GM18907 (cell line): ENCODE results near the gene NPTN.

Experiments used
- ATAC-seq: cut with Tn5 transposase; IDR thresholded peaks from one replicate; pipeline ENCODE4 v1.9.1; 2021; ENCODE audit warnings: mild to moderate bottlenecking, moderate library complexity; ENCODE audit not compliant: unreplicated experiment

NPTN gene

DNA sequence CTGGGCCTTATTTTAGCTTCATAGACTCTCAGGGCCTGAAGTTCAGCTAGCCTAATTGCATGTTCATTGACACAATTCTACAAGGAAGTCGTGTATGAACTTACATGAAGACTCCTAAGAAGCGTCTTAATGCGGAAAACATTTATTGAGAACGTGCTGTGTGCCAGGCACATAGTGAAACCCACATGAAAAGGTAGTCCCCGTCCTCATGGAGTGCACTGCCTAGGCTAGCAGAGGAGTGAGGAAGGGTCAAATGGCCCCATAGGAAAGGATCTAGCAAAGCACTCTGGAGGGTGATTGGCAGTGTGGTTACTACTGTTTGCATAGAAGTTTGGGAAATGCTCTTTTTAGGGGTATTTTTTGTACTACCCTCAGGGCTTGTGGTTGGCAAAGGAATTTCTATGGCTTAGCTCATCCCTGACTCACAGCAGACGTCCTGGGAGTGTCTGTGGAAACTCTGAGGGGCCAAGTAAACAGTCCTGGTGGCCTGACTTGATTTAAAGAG is 854 bp upstream of the NPTN start:
- no peak for ATAC-seq

DNA sequence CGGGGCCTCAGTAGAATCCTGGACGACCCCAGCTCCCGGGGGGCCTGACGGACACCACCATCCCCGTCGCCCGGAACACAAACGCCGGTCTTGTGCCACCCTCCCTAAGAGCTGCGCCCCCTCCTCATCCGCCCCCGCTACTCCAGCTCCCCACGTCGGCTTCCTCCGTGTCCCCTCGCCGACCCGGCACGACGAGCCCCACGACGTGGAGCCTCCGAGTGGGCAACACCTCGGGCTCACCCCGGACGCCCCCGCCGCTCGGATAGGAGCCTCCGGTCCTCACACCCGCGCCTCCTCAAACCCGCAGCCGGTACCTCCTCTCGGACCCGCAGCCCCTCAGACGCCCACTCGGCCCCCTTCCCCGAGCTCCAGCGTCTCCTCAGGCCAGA is 525 bp downstream of the NPTN start:
- ATAC-seq: peak; percentile 15

DNA sequence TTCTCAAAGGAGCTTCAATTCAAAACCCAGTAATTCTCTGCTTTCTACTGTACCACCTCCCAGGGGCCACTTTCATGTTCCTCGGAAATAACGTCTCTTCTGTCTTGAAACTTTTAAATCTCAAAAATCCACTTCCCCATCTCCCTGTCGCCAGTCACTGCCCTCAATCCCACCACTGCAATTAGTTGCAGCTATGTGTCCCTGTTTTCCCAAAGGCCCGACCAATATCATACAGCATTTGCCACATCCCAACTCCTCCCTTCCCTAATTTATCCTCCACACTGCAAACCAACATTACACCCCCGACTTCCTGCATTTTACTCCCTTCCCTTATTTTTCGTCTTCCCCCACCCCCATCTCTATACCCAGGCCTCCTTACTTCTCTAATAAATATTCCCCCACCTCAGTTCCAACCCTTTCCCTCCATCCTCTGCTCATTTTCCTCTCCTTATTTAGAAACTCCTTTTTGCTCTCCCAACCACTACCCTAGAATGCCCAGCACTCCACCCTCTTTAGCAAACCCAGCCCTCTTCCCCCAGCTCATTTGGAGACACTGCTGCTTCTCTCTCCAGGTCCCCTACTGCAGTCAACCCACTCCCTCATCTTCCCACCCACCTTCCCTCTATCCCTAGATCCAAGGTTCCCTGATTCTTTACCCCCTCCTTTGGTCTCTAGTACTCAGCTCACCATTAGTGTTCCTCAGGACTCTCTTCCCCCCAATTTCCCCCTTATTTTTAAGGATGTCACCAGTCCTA is 1.1 kb downstream of the NPTN start:
- ATAC-seq: no peak

DNA sequence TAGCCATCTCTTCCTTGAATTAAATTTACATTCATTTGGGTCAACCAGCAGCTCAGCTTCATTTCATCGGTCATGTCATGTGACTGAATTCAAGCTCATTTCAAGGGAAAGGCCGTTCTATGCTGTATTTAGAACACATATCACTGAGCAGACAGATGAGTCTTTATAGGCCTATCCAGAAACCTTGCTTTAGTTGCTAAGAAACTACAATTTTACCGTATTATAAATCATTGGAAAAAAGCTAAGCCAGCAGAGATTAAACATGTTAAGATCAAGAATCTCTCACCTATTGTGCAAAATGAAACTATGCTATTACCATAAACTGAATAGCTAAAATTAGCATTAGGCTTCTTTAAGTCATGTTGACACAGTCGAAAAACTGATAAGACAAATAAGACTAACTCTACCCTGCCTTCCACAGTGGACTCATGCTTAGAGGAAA is 2.2 kb downstream of the NPTN start:
- no peak for ATAC-seq

DNA sequence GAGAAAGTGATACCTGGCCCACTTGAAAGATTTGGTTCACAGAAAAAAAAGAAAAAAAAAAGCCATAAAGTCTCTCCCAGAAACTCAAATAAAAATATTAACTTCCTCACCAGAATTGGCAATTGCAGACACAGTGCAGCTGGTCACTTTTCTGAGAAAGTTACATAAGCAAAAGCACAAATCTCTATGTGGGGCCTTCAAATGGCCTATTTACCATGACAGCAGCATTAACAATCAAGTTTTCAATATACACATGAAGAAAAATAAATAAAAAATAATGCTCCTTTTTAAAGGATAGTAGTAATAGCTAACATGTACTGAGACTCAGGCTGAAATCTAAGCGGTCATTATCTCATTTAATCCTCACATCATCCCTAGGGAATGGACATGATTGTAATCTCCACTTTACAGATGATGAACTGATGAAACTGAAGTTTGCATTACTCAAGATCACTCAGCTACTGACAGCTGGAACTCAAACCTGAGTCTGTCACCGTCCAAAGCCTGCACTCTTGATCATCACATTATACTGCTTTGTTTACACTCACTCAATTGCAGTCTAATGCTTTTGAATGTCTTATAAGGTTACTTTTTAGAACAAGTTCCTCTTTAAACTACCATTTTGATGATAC is 3.3 kb downstream of the NPTN start:
- ATAC-seq: no peak

DNA sequence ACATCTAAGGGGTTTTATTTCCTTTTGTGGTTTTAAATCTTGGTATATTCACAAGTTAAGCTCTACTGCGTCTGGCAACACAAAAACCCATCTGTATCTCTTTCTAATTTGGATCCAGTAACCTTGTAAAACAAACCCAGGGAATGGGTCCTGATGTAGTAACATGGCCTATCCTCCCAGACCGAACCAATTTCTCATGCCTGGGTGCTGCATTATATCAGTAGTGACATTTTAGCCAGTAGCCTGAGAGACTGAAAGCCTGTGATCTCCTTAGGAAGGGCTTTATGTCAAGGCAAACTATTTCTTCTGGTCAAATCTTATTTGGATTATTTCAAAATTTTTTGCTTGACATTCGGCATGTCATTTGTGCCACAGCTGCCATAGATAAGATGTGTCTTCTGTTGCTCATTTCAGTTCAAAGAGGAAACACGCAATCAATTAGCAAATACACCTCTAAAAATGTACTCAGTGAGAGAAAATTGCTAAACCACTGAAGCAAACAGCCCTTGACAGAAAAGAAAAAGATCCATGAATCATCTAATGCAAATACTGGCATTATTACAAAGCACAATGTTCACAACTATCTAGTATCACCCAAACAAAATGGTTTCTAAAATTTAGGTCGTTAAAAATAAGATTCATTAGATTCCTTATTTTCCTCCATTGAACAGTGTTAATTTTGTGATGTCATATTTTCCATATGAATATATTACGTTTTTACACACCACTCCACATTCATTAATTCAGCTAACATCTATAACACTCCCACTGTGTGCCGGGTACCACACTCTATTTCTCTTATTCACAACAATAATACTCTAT is 4.0 kb downstream of the NPTN start:
- no peak for ATAC-seq

DNA sequence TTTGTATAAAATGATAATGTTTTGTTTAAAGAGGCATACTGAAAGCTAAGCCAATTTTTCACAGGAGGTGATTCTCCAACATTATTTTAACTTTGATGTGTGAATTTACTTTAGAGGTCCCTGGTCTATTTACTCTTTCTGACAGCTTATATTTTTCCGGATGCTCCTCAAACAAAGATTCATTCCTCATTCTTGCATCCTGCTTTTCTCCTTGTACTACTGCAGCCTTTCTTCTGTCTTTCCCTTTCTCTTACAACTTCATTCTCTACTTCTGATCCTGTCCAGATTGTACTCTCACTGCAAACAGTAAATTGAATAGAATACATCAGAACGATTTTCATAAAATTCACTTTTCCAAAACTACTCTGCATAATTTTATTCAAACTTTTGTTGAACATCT is 5.1 kb downstream of the NPTN start:
- ATAC-seq: no peak

DNA sequence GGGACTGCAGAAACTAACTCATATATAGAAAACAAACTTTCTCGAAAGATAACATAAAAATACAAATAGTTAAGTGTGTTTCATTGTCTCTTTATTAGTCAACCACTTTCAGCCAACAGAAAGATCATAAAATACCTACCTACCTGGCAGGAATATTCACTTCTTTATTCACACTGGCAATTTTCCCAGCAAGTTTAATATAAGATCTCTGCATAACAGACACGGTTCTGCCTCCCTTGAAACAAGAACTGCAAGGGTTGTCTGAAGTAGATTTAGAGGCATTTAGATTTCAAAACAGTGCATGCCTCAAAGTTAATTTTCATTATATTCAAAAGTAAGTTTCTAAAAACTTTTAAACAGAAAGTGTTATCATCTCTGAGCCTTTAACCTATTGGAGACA is 7.1 kb downstream of the NPTN start:
- ATAC-seq: no peak

DNA sequence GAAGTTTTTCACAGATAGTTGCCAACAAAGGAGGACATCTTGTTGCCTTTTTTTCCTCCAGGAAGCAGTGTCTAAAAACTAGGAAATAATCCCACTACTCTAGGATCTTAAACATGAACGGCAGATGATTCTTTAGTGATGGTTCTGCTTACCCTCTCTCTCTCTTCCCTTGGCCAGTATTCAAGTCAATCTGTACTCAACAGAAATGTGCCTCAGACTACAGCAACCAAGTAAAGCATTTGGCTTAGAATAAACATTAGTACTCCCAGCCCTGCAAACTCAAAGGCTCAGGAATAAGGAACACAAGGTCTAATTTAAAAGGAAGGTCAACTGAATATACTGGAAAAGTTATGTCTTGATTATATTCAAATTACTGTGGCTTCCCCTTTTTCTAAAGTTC is 8.7 kb downstream of the NPTN start:
- ATAC-seq: no peak

DNA sequence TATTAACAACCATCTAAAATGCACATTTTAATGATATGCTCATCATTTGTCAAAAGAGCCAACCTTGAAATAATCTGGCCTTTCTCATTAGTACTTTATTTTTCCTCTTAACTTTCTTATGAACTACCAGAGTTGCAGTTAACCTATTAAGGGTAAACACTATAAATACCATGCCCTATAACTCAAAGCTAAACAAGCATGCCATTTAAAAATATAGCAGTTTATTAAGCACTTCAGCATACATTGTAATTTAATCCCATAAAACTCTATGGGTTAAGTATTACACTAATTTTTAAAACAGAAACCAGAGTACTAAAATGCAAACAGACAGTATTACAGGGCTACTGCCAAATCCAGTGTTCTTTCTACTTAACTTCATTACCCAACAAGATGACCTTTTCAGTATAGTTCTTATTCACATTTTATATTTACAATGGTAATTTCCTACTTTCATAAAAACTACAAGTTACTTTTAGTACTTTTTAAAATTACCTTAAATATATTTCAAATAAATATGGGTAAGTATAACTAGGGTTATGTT is 11.8 kb downstream of the NPTN start:
- no peak for ATAC-seq

DNA sequence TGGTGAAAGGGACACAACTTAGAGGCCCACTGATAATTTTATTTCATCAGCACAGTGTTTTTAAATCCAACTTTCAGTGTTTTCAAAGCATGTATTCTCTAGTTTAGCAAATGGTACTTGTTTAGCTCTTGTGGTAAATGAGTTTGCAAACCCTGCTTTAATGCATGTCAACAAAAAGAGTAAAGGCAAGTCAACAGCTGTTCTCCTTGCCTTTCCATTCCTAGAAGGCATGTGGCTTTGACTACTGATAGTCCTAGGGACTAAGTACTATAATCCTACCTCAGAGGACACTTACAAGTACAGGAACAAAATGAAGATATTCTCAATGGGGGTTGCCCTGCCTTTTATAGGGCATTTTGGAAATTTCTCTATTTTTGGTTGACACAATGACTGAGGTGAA is 13.1 kb downstream of the NPTN start:
- ATAC-seq: no peak

DNA sequence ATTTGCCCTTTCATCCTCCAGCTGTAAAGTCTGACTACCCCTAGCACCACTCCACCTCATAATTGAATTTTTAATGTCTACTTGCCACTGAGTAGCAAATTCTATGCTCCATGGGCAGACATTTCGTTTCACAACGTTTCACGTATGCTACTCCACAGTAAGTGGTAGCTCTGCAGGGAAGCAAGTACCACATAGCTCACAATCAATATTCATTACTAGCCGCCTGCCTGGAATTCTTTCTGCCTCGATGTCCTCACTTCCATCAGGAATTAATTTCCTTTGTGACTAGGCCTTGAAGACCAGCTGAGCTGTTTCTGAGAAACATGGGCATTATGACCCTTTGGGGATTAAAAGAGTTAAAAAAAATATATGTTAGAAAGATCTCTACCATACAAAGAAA is 15.3 kb downstream of the NPTN start:
- no peak for ATAC-seq

DNA sequence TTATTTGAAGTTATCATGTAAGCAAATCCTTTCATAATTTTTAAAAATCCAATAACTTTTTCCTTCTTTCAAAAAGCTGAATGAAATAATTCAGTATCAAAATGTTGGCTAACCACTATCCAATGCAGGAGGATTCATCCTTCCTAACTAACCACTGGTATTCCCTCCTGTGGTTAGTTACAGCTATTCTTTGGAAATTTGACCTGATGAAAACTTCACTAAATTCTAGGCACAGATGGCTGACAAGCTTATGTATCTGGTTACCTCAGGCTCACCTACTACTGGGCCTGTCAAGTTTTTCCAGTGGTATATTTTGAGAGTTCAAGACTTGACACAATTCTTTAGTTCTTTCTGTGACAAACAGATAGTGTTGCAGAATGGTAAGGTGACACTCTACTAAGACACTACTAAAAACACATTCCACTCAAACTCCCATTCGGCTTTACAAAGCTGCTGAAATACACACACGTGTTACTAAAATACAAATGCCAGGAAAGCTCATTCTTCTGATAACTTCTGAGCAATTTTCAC is 15.8 kb downstream of the NPTN start:
- no peak for ATAC-seq

DNA sequence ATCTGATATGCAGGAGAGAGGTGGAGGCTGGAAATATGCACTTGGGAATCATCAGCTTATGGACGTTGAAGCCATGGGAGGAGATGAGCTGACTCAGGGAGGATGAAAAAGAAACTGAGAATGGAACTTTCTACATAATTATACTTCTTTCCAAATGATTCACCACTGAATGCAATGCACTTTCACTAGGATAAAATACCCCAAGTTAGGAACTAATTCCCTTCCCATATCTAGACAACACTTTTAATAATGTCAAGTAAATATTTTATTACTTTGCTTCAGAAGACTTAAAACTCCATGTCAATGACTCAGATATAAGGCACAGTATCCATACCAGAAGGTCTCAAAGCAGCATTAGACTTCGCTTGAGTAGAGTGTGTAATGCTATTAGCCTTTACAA is 24.2 kb downstream of the NPTN start:
- ATAC-seq: no peak

DNA sequence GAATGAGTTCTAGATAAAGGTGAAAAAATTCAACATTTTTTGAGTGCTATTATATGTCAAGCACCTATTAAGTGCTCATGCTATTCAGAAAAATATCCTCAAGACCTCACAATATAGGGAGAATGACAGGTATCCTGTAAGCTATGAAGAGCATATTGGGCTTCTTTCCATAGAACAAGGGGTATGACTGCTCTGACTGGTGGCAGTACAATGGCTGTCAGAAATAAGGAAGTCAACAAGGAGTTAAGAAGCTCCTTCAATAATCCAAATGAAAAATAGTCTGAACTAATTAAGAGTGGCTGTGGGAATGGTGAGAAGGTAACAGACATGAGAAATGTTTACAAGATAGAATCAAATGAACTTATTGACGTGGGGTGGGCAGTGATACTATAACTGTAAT is 24.7 kb downstream of the NPTN start:
- no peak for ATAC-seq

DNA sequence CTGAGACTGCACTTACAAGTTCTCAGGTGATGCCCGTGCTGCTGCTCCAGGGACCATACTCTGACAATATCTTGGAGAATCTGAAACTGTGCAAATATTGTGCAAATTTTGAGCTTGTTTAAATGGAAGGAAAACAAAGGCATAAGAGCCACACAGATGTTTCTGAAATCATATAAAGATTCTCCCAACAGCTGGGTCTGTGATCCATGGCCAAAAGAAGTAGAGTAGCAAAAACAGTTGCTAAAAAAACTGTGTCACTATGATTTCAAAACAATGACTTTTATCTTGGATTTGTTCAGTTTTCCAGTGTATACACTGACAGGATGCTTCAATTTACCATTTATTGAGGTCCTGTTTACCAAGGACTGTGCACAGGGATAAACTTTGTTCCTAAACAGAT is 25.3 kb downstream of the NPTN start:
- no peak for ATAC-seq

DNA sequence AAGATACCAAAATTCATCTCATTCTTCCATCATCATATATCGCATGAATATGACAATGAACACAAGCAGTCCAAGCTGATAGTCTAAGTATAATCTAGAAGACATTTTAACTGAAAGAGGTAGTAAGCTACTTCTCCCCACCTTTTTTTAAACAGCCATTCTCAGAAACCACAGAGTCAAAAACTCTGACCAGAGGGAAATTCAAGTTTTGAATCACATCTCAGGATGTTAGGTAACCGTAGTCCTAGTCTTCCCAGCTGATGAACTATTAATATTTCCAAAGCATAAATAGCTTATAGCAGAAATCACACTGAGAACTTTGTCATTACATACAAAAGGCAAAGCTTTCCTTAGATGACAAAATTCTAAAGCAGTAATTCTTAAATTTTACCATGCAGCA is 25.8 kb downstream of the NPTN start:
- ATAC-seq: no peak

DNA sequence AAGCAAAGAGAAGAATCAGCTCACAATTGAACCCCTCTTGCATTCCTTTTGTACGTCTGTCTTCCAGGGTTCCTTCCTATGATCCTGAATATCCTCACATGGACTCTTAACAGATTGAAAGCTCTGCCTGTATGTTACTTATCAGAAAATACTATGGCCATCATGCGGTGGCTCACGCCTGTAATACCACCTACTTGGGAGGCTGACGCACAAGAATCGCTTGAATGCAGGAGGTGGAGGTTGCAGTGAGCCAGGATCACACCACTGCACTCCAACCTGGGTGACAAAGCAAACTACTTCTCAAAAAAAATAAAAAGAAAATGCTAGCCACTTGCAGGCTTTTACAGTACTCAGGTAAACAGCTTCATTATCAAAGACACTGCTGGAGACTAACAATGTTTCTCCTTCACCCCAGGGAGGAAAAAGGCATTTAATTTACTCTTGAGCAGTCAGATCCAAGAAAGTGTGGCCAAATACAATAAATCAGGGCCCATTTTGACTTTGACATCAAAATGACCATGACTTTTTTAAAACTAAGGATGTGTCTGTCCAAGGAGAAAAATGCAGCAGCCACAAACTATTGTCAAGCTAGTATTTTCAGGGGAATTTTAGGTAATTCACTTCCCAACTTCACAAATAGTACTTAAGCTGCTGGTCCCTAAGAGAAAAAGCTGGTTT is 27.3 kb downstream of the NPTN start:
- ATAC-seq: no peak

DNA sequence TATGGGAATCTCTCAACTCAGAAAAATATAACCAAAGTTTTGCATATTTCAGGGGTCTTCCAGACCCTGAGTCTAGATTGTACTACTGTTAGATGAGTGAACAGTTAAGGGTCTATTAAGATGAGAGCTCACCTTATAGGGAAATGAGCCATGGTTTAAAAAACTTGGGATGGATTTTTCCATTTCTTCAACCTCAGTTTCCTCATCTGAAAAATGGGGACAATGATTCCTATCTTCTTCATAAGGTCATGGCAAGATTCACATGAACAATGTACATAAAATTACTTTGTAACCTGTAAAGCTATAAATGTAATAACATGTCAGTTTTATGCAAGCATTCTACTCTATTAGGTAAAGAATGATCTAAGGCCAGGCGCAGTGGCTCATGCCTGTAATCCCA is 28.7 kb downstream of the NPTN start:
- no peak for ATAC-seq

DNA sequence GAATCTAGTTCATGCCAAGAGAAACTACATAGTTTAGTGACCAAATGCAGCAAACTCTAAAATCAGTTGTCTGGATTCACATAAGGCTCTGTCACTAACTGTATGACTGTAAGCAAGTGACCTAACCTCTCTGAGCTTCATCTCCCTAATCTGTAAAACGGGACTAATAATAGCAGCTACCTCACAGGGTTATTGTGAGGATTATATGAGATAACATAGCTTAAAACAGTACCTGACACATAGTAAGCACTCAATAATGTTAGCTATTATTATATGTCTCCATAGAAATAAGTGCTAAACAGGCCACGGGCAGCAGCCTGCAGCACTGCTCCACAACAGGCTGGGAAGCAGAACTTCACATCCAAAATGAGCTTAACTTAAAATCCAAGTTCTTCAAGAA is 30.2 kb downstream of the NPTN start:
- no peak for ATAC-seq

DNA sequence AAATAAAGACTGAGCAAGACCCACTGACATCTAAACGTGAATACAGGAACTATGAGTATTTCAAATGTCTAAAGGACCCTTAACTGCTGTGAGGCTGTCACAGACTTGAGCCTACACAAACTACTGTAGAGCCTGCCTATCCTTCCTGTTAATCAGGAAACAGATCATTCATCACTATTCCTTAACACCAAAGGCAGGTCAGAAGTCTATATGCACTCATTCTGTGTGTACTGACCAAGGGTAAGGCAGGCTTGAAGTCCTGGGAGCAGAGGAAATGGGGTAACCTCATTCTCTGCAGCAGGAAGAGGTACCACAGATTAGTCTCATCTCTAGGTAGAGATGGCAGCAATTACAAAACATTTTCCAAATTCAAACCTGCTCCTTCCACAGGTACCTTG is 30.7 kb downstream of the NPTN start:
- no peak for ATAC-seq
